CD4-positive, alpha-beta T cell (primary cell): ENCODE measurements around the gene NDUFS7. TPM values are rescaled to one million over a fixed set of nuclear protein-coding genes. Genes with fewer than 3 reads are reported as not detected.

Experiments
- ATAC-seq: fragments of 200-7000 bp; cut with Tn5 transposase; one replicate; pipeline ENCODE4 v1.10.0; 2022; ENCODE audit warnings: mild to moderate bottlenecking; ENCODE audit not compliant: poor library complexity
- CTCF ChIA-PET: fragments of 350-600 bp; sonication (Branson Sonifier 250); formaldehyde crosslinking; loops from one replicate; lab custom pipeline; 2021; ENCODE audit warnings: antibody characterized with exemption, inconsistent platforms; lab: Charles Lee
- POLR2A ChIA-PET: fragments of 350-600 bp; sonication (Branson Sonifier 250); formaldehyde crosslinking; loops from one replicate; lab custom pipeline; 2021; ENCODE audit warnings: antibody characterized with exemption, inconsistent platforms; lab: Charles Lee
- DNase-seq, 14 experiments: peaks; one replicate each; pipeline ENCODE4 v3.0.0-alpha.2; 2013 to 2020; ENCODE audit warnings: mixed read lengths in 2 of 14
- H3K27ac ChIP-seq, 2 donors: one replicate each; pipeline versions ENCODE4 v1.5.1 to v1.7.0; 2013; ENCODE audit warnings: low read length in 2 of 2, low read depth in 1 of 2, mild to moderate bottlenecking in 1 of 2
- H3K27me3 ChIP-seq, 2 experiments: 1 replicate in 1 of 2; 2 replicates in 1 of 2; pipeline versions ENCODE4 v1.6.1 to v1.7.0; 2013; ENCODE audit warnings: low read length in 2 of 2, control low read depth in 1 of 2, mild to moderate bottlenecking in 1 of 2, moderate library complexity in 1 of 2; ENCODE audit not compliant: insufficient read depth in 2 of 2, control insufficient read depth in 1 of 2
- H3K36me3 ChIP-seq: one replicate; pipeline ENCODE4 v1.6.1; 2013; ENCODE audit warnings: low read length, control low read depth; ENCODE audit not compliant: insufficient read depth
- H3K4me1 ChIP-seq: one replicate; pipeline ENCODE4 v1.6.1; 2013; ENCODE audit warnings: low read length, control low read depth; ENCODE audit not compliant: insufficient read depth
- H3K4me3 ChIP-seq: one replicate; pipeline ENCODE4 v1.5.1; 2013; ENCODE audit warnings: mild to moderate bottlenecking, low read length, moderate library complexity
- H3K9me3 ChIP-seq, 2 experiments: 1 replicate in 1 of 2; 2 replicates in 1 of 2; pipeline versions ENCODE4 v1.6.1 to v1.7.0; 2013; ENCODE audit warnings: low read length in 2 of 2, mild to moderate bottlenecking in 2 of 2, control low read depth in 1 of 2, moderate library complexity in 1 of 2; ENCODE audit not compliant: control insufficient read depth in 1 of 2, insufficient read depth in 1 of 2
- H3K27ac Mint-ChIP-seq: one replicate; pipeline ENCODE4 v1.8.0; 2020; ENCODE audit warnings: mixed read lengths
- H3K27me3 Mint-ChIP-seq: one replicate; pipeline ENCODE4 v1.8.0; 2021; ENCODE audit warnings: mixed read lengths
- H3K36me3 Mint-ChIP-seq: one replicate; pipeline ENCODE4 v1.8.0; 2021; ENCODE audit warnings: low read depth, mixed read lengths
- H3K4me1 Mint-ChIP-seq: one replicate; pipeline ENCODE4 v1.8.0; 2021; ENCODE audit warnings: low read depth, mixed read lengths
- H3K4me3 Mint-ChIP-seq: one replicate; pipeline ENCODE4 v1.8.0; 2020; ENCODE audit warnings: mild to moderate bottlenecking, mixed read lengths
- H3K9me3 Mint-ChIP-seq: one replicate; pipeline ENCODE4 v1.8.0; 2020; ENCODE audit warnings: mixed read lengths
- intact Hi-C, 2 experiments: fragments of 100-400 bp; cut with DNase I in 1 of 2; cut with micrococcal nuclease in 1 of 2; formaldehyde crosslinking; loops; one replicate each; pipeline versions ENCODE4 v1.15.1 to v1.9.0; 2023 to 2025; cut with DNase I, micrococcal nuclease
- total RNA-seq, 174 experiments: library from RNA in 2 of 174; stranded (reverse) in 2 of 174; gene quantifications; one replicate each; pipeline ENCODE4 v1.2.3 and lab custom pipeline; 2021 to 2026
- TF ChIP-seq, protein P1 (sequence below): fragments of 200-600 bp; IDR thresholded peaks from one replicate; pipeline ENCODE4 v1.8.0; 2022; ENCODE audit warnings: antibody characterized with exemption, mild to moderate bottlenecking

The NDUFS7 gene
- total RNA-seq, 2 experiments from 2014 or later = 40.0 to 42.6 TPM

DNA sequence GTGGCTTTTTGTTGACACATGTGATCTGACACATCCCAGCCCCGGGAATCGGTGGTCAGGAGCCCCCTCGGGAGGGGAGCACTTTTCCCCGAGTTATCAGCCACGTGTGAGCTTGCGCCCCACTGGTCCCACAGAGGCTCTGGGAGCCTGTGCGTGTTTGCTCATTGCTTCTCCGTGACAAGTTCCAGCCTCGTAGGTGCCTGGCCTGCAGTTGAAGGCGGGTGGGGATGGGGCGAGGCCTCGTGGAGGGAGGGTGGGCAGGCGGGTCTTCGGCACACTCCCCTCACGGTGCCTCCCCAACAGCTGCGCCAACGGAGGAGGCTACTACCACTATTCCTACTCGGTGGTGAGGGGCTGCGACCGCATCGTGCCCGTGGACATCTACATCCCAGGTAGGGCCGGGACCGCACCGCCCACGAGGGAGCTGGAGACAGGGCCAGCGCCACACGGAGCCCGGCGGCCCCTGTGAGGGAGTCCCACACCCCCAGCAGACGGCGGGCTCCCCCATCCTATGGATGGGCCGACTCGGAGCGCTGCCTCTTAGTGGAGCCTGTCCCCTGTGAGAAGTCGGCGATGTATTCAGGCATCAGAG lies 9.3 kb downstream of the NDUFS7 start:
- Mint-ChIP-seq H3K9me3 (no peaks in the 10 kb centered on the region), H3K27ac (no peak overlapping the region), H3K4me3 (no peak overlapping the region), H3K27me3 (no peaks in the 10 kb centered on the region), H3K36me3 (peaks cover 31% of the 10 kb centered on the region), H3K4me1 (no peaks in the 10 kb centered on the region)
- peaks cover 12% of the 10 kb centered on the region for H3K4me1 ChIP-seq
- ChIA-PET POLR2A (no interaction called here), CTCF (no interaction called here)
- no peak overlapping the region for H3K4me3 ChIP-seq
- H3K36me3 ChIP-seq = peaks cover 46% of the 10 kb centered on the region
- no peak for DNase-seq
- H3K9me3 ChIP-seq = no peaks in the 10 kb centered on the region
- no peak for ATAC-seq
- H3K27ac ChIP-seq = no peak overlapping the region
- intact Hi-C loops = no loop called here
- H3K27me3 ChIP-seq = no peaks in the 10 kb centered on the region
- TF ChIP-seq, protein P1, sequence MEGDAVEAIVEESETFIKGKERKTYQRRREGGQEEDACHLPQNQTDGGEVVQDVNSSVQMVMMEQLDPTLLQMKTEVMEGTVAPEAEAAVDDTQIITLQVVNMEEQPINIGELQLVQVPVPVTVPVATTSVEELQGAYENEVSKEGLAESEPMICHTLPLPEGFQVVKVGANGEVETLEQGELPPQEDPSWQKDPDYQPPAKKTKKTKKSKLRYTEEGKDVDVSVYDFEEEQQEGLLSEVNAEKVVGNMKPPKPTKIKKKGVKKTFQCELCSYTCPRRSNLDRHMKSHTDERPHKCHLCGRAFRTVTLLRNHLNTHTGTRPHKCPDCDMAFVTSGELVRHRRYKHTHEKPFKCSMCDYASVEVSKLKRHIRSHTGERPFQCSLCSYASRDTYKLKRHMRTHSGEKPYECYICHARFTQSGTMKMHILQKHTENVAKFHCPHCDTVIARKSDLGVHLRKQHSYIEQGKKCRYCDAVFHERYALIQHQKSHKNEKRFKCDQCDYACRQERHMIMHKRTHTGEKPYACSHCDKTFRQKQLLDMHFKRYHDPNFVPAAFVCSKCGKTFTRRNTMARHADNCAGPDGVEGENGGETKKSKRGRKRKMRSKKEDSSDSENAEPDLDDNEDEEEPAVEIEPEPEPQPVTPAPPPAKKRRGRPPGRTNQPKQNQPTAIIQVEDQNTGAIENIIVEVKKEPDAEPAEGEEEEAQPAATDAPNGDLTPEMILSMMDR = no peak

DNA sequence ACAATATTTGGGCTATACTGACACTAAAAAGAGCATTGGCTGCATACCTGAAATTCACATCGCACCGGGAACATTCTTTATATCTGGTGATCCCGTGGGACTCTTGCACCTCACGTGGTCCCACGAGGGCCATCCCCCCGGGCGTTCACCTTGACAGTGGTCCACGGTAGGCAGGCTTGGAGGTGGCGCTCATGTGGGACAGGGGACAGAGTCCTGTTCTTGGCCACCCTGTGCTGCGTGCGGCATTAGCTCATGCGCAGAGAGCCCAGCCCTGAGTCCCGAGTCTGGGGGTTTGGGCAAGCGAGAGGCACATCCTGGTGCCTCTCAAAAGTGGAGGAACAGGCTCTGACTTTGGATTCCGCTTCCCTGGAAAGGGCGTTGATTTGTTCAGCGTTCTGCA lies 10.1 kb downstream of the NDUFS7 start:
- Histone ChIP-seq H3K36me3 (peaks cover 41% of the 10 kb centered on the region), H3K4me1 (peaks cover 12% of the 10 kb centered on the region), H3K4me3 (no peak overlapping the region), H3K9me3 (no peaks in the 10 kb centered on the region), H3K27me3 (no peaks in the 10 kb centered on the region), H3K27ac (no peak overlapping the region)
- H3K27ac Mint-ChIP-seq = no peak overlapping the region
- H3K27me3 Mint-ChIP-seq = no peaks in the 10 kb centered on the region
- H3K36me3 Mint-ChIP-seq = peaks cover 30% of the 10 kb centered on the region
- H3K4me3 Mint-ChIP-seq = no peak overlapping the region
- no peak for DNase-seq
- no peak for ATAC-seq
- intact Hi-C loops = no loop called here
- no peaks in the 10 kb centered on the region for H3K4me1 Mint-ChIP-seq
- ChIA-PET CTCF (no interaction called here), POLR2A (no interaction called here)
- TF ChIP-seq, protein P1 = no peak
- no peaks in the 10 kb centered on the region for H3K9me3 Mint-ChIP-seq

DNA sequence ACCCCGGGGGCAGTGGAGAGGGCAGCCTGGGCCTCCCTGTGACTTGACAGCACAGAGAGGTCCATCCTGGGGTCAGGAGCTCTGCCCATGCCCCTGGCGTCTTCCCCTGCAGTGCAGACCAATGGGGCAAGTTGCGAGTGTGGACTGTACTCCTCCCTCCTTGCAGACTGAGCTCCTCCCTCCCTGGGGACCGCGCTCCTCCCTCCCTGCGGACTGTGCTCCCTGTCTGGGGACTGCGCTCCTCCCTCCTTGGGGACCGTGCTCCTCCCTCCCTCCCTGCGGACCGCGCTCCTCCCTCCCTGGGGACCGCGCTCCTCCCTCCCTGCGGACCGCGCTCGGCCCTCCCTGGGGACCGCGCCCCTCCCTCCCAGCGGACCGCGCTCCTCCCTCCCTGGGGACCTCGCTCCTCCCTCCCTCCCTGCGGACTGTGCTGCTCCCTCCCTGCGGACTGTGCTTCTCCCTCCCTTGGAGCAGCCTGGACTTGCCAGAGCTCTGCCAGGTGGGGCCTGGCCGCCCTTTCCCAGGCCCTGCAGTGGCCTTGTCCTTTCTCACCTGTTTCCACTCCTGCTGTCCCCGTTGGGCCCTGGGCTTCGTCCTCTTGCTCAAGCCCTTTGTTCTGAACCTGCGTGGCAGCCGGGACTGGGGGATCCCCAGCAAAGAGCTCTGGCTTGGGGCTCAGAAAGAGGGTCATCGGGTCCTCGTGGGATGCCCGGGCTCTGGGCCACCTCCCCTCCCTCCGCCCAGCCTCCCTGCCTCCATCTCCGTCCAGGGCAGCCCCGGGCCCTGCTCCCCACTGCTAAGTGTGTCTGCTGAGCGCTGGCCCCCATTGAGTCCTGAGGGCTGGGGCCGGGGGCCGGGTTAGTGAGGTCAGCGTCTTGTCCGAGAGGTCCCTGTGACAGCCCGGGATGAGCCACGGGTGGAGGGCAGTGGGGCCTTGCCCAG lies 10.8 kb downstream of the NDUFS7 start:
- Mint-ChIP-seq H3K9me3 (no peaks in the 10 kb centered on the region), H3K27me3 (no peaks in the 10 kb centered on the region), H3K4me3 (no peak overlapping the region), H3K4me1 (no peaks in the 10 kb centered on the region), H3K36me3 (peaks cover 23% of the 10 kb centered on the region), H3K27ac (no peak overlapping the region)
- intact Hi-C loops = no loop called here
- Histone ChIP-seq H3K27me3 (no peaks in the 10 kb centered on the region), H3K4me1 (peaks cover 12% of the 10 kb centered on the region), H3K9me3 (no peaks in the 10 kb centered on the region), H3K36me3 (peaks cover 34% of the 10 kb centered on the region), H3K4me3 (no peak overlapping the region), H3K27ac (no peak overlapping the region)
- DNase-seq (no peak), ATAC-seq (no peak)
- POLR2A ChIA-PET = no interaction called here
- CTCF ChIA-PET = no interaction called here
- TF ChIP-seq, protein P1 = no peak
